Natural killer cell (primary cell): ENCODE results near the gene SHISA6. TPM values are rescaled to one million over a fixed set of nuclear protein-coding genes. Genes with fewer than 3 reads are reported as not detected.

Experiments
- ATAC-seq, 3 donors: fragments of 150-1000 bp in 2 of 3; fragments of 200-7000 bp in 1 of 3; cut with Tn5 transposase; 1 replicate in 1 of 3; 2 replicates in 2 of 3; pipeline ENCODE4 v1.10.0; 2021; ENCODE audit warnings: mild to moderate bottlenecking in 2 of 3, moderate library complexity in 2 of 3
- DNase-seq, 2 donors: peaks; one replicate each; pipeline versions ENCODE4 v3.0.0 to v3.0.0-alpha.2; 2013 to 2021; ENCODE audit warnings: mixed read lengths in 1 of 2
- H3K27ac ChIP-seq: one replicate; pipeline ENCODE4 v1.5.1; 2013; ENCODE audit warnings: mild to moderate bottlenecking, low read length
- H3K27me3 ChIP-seq: one replicate; pipeline ENCODE4 v1.6.1; 2013; ENCODE audit warnings: low read length; ENCODE audit not compliant: control insufficient read depth, insufficient read depth
- H3K36me3 ChIP-seq: one replicate; pipeline ENCODE4 v1.6.1; 2013; ENCODE audit warnings: low read length; ENCODE audit not compliant: control insufficient read depth, insufficient read depth
- H3K4me1 ChIP-seq: one replicate; pipeline ENCODE4 v1.6.1; 2013; ENCODE audit warnings: low read length; ENCODE audit not compliant: control insufficient read depth, insufficient read depth
- H3K4me3 ChIP-seq: one replicate; pipeline ENCODE4 v1.5.1; 2013; ENCODE audit warnings: low read length
- H3K9me3 ChIP-seq: one replicate; pipeline ENCODE4 v1.6.1; 2013; ENCODE audit warnings: low read length; ENCODE audit not compliant: control insufficient read depth, insufficient read depth
- H3K27ac Mint-ChIP-seq, 2 donors: one replicate each; pipeline ENCODE4 v1.8.0; 2022; ENCODE audit warnings: mild to moderate bottlenecking in 2 of 2, mixed read lengths in 2 of 2, moderate library complexity in 1 of 2
- H3K27me3 Mint-ChIP-seq, 2 donors: one replicate each; pipeline ENCODE4 v1.8.0; 2022; ENCODE audit warnings: low read depth in 2 of 2, mixed read lengths in 2 of 2
- H3K36me3 Mint-ChIP-seq: one replicate; pipeline ENCODE4 v1.8.0; 2022; ENCODE audit warnings: mixed read lengths
- H3K4me1 Mint-ChIP-seq, 2 donors: one replicate each; pipeline ENCODE4 v1.8.0; 2022; ENCODE audit warnings: mixed read lengths in 2 of 2
- H3K4me3 Mint-ChIP-seq: one replicate; pipeline ENCODE4 v1.8.0; 2022; ENCODE audit warnings: mild to moderate bottlenecking, moderate library complexity, mixed read lengths
- H3K9me3 Mint-ChIP-seq, 2 donors: one replicate each; pipeline ENCODE4 v1.8.0; 2022; ENCODE audit warnings: mixed read lengths in 2 of 2
- WGBS: methylation state at CpG from one replicate; pipeline ENCODE4 v1.1.7; 2013; ENCODE audit warnings: missing lambda C conversion rate; ENCODE audit not compliant: insufficient coverage; 5-methylcytosine and 5-hydroxymethylcytosine counted together
- intact Hi-C: fragments of 100-400 bp; cut with micrococcal nuclease; formaldehyde crosslinking; loops from one replicate; pipeline ENCODE4 v1.14.2; 2022
- total RNA-seq, 4 donors: library from RNA; stranded (reverse); fragments of 120-200 nt in 1 of 4; gene quantifications; one replicate each; pipeline versions ENCODE4 v1.2.3 to v1.2.4, GENCODE V29; 2013 to 2022
- TF ChIP-seq, protein P1 (sequence below): fragments of 200-600 bp; IDR thresholded peaks from one replicate; pipeline ENCODE4 v1.8.0; 2022; ENCODE audit warnings: antibody characterized with exemption

The SHISA6 gene
- total RNA-seq, 3 donors from 2014 or later (not counting 1 experiment from before 2014, with no cell fraction given), result not detected

DNA sequence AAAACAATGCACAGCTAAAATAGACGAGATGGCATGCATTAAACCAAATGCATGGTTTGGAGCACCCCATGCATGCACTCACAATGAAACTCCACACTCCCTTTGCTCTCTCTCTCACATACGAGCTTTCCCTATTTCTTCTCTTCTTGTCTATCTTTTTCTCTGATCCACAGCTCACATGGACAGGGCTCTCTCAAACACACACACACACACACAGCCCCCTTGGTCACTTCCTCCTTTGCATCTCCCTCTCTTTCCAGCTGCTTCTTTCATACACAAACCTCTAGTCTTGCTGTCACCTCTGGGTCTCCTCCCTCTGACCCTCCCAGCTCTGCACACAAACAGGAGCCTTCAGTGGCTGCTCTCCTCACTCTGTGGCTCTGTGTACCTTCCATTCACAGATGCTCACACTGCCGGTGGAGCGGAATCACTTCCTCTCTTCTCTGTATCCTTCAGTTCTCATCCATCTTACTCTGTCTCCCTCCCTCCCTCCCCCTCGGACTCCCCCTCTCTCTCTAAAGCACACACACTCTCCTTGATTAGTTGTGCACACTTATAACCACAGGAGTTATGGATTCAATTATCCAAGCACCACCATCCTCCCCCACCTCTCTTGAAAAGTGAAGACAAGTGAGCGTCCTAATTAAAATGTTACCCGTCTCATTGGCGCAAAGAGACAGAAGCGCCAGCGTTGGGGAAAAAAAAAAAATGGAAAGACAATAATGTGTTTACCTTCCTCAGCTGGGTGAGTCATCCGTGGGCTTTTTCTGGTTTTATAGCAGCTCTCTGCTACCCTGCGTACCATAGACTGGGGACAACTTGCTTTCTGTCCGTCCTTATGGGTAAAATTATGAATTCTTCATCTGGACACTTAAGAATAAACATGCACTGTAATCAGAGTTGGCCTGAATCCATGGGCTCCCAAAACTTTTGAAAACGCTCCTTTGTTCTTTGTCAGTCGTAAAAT is 90.8 kb downstream of the SHISA6 start:
- H3K4me1 Mint-ChIP-seq, result no peaks in the 10 kb centered on the region
- TF ChIP-seq, protein P1, sequence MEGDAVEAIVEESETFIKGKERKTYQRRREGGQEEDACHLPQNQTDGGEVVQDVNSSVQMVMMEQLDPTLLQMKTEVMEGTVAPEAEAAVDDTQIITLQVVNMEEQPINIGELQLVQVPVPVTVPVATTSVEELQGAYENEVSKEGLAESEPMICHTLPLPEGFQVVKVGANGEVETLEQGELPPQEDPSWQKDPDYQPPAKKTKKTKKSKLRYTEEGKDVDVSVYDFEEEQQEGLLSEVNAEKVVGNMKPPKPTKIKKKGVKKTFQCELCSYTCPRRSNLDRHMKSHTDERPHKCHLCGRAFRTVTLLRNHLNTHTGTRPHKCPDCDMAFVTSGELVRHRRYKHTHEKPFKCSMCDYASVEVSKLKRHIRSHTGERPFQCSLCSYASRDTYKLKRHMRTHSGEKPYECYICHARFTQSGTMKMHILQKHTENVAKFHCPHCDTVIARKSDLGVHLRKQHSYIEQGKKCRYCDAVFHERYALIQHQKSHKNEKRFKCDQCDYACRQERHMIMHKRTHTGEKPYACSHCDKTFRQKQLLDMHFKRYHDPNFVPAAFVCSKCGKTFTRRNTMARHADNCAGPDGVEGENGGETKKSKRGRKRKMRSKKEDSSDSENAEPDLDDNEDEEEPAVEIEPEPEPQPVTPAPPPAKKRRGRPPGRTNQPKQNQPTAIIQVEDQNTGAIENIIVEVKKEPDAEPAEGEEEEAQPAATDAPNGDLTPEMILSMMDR, result no peak
- Histone ChIP-seq H3K4me3 (no peak overlapping the region), H3K27me3 (no peaks in the 10 kb centered on the region), H3K9me3 (no peaks in the 10 kb centered on the region), H3K4me1 (no peaks in the 10 kb centered on the region), H3K36me3 (no peaks in the 10 kb centered on the region), H3K27ac (no peak overlapping the region)
- WGBS, result 67% methylated on average over 15 of the region's 15 CpGs
- intact Hi-C loops, result no loop called here
- H3K27ac Mint-ChIP-seq, result no peak overlapping the region
- ATAC-seq, result no peak
- H3K36me3 Mint-ChIP-seq, result no peaks in the 10 kb centered on the region
- DNase-seq, result no peak
- H3K9me3 Mint-ChIP-seq, result peaks cover 0 to 4% of the 10 kb centered on the region in 2 donors
- H3K4me3 Mint-ChIP-seq, result no peak overlapping the region
- H3K27me3 Mint-ChIP-seq, result no peaks in the 10 kb centered on the region

DNA sequence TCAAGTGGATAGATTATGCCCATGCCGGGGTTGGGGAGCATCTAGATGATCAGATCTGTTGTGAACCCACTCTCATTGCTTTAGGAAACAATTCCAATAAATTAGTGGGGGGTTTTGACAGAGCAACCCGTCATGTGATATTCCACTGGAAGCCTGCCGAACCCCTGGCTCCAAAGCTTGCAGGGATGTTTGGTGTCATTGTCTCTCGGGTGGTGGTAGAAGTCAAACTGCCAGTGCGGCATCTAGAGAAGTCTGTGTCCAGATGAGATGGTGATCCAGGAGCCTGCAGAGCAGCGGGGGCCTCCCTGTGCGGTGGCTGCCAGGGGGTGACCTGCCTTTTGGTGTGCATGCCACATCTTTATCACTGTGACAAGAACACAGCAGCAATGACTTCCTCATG is 91.7 kb downstream of the SHISA6 start:
- no peaks in the 10 kb centered on the region for H3K9me3 ChIP-seq
- H3K36me3 Mint-ChIP-seq, result no peaks in the 10 kb centered on the region
- intact Hi-C loops, result no loop called here
- no peaks in the 10 kb centered on the region for H3K27me3 Mint-ChIP-seq
- TF ChIP-seq, protein P1, result no peak
- 88% methylated on average over 7 of the region's 7 CpGs for whole genome bisulfite sequencing
- H3K4me1 Mint-ChIP-seq, result no peaks in the 10 kb centered on the region
- no peak for DNase-seq
- H3K9me3 Mint-ChIP-seq, result peaks cover 0 to 4% of the 10 kb centered on the region in 2 donors
- H3K4me3 Mint-ChIP-seq, result no peak overlapping the region
- no peaks in the 10 kb centered on the region for H3K4me1 ChIP-seq
- H3K36me3 ChIP-seq, result no peaks in the 10 kb centered on the region
- no peaks in the 10 kb centered on the region for H3K27me3 ChIP-seq
- no peak overlapping the region for H3K27ac ChIP-seq
- H3K4me3 ChIP-seq, result no peak overlapping the region
- ATAC-seq, result no peak
- no peak overlapping the region for H3K27ac Mint-ChIP-seq

DNA sequence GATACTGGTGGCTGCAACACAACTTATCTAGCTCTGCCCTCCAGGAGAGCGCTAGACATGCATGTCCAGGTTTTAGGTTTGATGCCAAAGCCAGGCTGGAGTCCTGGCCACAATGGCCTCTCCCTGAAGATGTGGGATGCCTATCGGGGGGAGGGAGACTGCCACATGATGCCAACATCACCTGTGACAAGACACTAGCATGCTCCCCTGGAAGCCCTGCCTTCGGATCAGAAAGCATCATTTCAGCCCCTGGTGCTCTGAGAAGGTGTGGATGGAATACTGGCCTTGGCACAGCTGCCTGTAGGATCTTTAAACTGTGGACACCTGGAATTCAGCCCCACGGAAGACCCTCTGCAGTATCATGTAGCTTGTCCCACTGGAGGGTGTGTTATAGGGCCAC is 93.5 kb downstream of the SHISA6 start:
- DNase-seq, result no peak
- 83% methylated on average over 4 of the region's 4 CpGs for WGBS

More for the DNA sequence above, 93.5 kb downstream of the SHISA6 start:
- no peaks in the 10 kb centered on the region for H3K4me1 ChIP-seq
- no peaks in the 10 kb centered on the region for H3K4me1 Mint-ChIP-seq
- ATAC-seq, result no peak
- no peak overlapping the region for H3K27ac Mint-ChIP-seq
- H3K36me3 ChIP-seq, result no peaks in the 10 kb centered on the region
- no peak overlapping the region for H3K27ac ChIP-seq
- peaks cover 0 to 2% of the 10 kb centered on the region in 2 donors for H3K9me3 Mint-ChIP-seq
- no peaks in the 10 kb centered on the region for H3K36me3 Mint-ChIP-seq
- no peaks in the 10 kb centered on the region for H3K9me3 ChIP-seq
- intact Hi-C loops, result no loop called here
- no peak overlapping the region for H3K4me3 Mint-ChIP-seq
- TF ChIP-seq, protein P1, result no peak
- H3K27me3 ChIP-seq, result no peaks in the 10 kb centered on the region
- no peak overlapping the region for H3K4me3 ChIP-seq
- H3K27me3 Mint-ChIP-seq, result no peaks in the 10 kb centered on the region
